CD14-positive monocyte (primary cell): ENCODE measurements around the gene DYNC1I1. TPM values are rescaled to one million over a fixed set of nuclear protein-coding genes. Genes with fewer than 3 reads are reported as not detected.

Experiments
- DNase-seq, 3 donors: peaks; one replicate each; pipeline ENCODE4 v3.0.0-alpha.2; 2011 to 2022
- H2AFZ ChIP-seq: 2 replicates; pipeline ENCODE4 v1.6.0; 2012; ENCODE audit warnings: mild to moderate bottlenecking, low read depth, low read length, inconsistent platforms; ENCODE audit not compliant: insufficient read depth, poor library complexity, severe bottlenecking
- H3K27ac ChIP-seq, 2 donors: 1 replicate in 1 of 2; 2 replicates in 1 of 2; pipeline ENCODE4 v1.5.1; 2012 to 2013; ENCODE audit warnings: low read length in 2 of 2, control low read depth in 1 of 2, inconsistent platforms in 1 of 2, low read depth in 1 of 2, mild to moderate bottlenecking in 1 of 2
- H3K27me3 ChIP-seq, 2 donors: one replicate each; pipeline versions ENCODE4 v1.6.0 to v1.6.1; 2011 to 2013; ENCODE audit warnings: low read length in 2 of 2; ENCODE audit not compliant: control insufficient read depth in 2 of 2, insufficient read depth in 2 of 2
- H3K36me3 ChIP-seq, 2 donors: replicated peaks in 1 of 2; 1 replicate in 1 of 2; 2 replicates in 1 of 2; pipeline versions ENCODE4 v1.5.1 to v1.6.1; 2012 to 2013; ENCODE audit warnings: low read length in 2 of 2, control low read depth in 1 of 2, inconsistent platforms in 1 of 2, mild to moderate bottlenecking in 1 of 2; ENCODE audit not compliant: insufficient read depth in 2 of 2, control insufficient read depth in 1 of 2
- H3K4me1 ChIP-seq, 2 donors: 1 replicate in 1 of 2; 2 replicates in 1 of 2; pipeline versions ENCODE4 v1.5.1 to v1.6.1; 2012 to 2013; ENCODE audit warnings: low read length in 2 of 2, control low read depth in 1 of 2, inconsistent platforms in 1 of 2, mild to moderate bottlenecking in 1 of 2, moderate library complexity in 1 of 2; ENCODE audit not compliant: insufficient read depth in 2 of 2, control insufficient read depth in 1 of 2
- H3K4me2 ChIP-seq: replicated peaks from 2 replicates; pipeline ENCODE3; 2012; ENCODE audit warnings: low read length, moderate library complexity, mild to moderate bottlenecking; ENCODE audit not compliant: poor library complexity, severe bottlenecking; ENCODE audit errors: extremely low read depth
- H3K4me3 ChIP-seq, 3 experiments: fragments of 200-600 bp in 1 of 3; sonication (generic) in 1 of 3; replicated peaks in 1 of 3; 1 replicate in 2 of 3; 2 replicates in 1 of 3; pipeline ENCODE4 v1.5.1; 2011 to 2013; ENCODE audit warnings: low read length in 3 of 3, mild to moderate bottlenecking in 3 of 3, control low read depth in 2 of 3, low read depth in 2 of 3, inconsistent platforms in 1 of 3, moderate library complexity in 1 of 3
- H3K79me2 ChIP-seq: 2 replicates; pipeline ENCODE4 v1.6.0; 2012; ENCODE audit warnings: mild to moderate bottlenecking, control low read depth, inconsistent platforms, low read length, moderate library complexity; ENCODE audit not compliant: insufficient read depth
- H3K9ac ChIP-seq: 2 replicates; pipeline ENCODE4 v1.6.0; 2017; ENCODE audit warnings: low read length, mild to moderate bottlenecking; ENCODE audit not compliant: insufficient read depth, poor library complexity, severe bottlenecking
- H3K9me3 ChIP-seq, 2 donors: replicated peaks in 1 of 2; 1 replicate in 1 of 2; 2 replicates in 1 of 2; pipeline versions ENCODE4 v1.5.1 to v1.6.1; 2012 to 2013; ENCODE audit warnings: low read length in 2 of 2, control low read depth in 1 of 2; ENCODE audit not compliant: control insufficient read depth in 1 of 2, insufficient read depth in 1 of 2
- H4K20me1 ChIP-seq: 2 replicates; pipeline ENCODE4 v1.6.0; 2012; ENCODE audit warnings: mild to moderate bottlenecking, low read length, control low read depth, moderate library complexity; ENCODE audit not compliant: insufficient read depth
- H3K27ac Mint-ChIP-seq, 7 donors: one replicate each; pipeline ENCODE4 v1.8.0; 2020; ENCODE audit warnings: mild to moderate bottlenecking in 7 of 7, mixed read lengths in 7 of 7, moderate library complexity in 6 of 7, inconsistent platforms in 2 of 7
- H3K27me3 Mint-ChIP-seq, 3 donors: one replicate each; pipeline ENCODE4 v1.8.0; 2021 to 2022; ENCODE audit warnings: low read depth in 3 of 3, mild to moderate bottlenecking in 3 of 3, mixed read lengths in 3 of 3, moderate library complexity in 3 of 3, inconsistent platforms in 1 of 3
- H3K36me3 Mint-ChIP-seq, 2 donors: one replicate each; pipeline ENCODE4 v1.8.0; 2020; ENCODE audit warnings: mixed read lengths in 2 of 2, inconsistent platforms in 1 of 2, mild to moderate bottlenecking in 1 of 2
- H3K4me1 Mint-ChIP-seq: one replicate; pipeline ENCODE4 v1.8.0; 2020; ENCODE audit warnings: mild to moderate bottlenecking, mixed read lengths
- H3K4me3 Mint-ChIP-seq, 2 donors: one replicate each; pipeline ENCODE4 v1.8.0; 2020; ENCODE audit warnings: mild to moderate bottlenecking in 2 of 2, mixed read lengths in 2 of 2, moderate library complexity in 1 of 2
- H3K9me3 Mint-ChIP-seq, 7 donors: one replicate each; pipeline ENCODE4 v1.8.0; 2020 to 2022; ENCODE audit warnings: mixed read lengths in 7 of 7, mild to moderate bottlenecking in 6 of 7, moderate library complexity in 6 of 7, inconsistent platforms in 2 of 7
- CTCF ChIP-seq: fragments of 200-600 bp; IDR thresholded peaks from one replicate; pipeline ENCODE4 v1.8.0; 2022; ENCODE audit warnings: antibody characterized with exemption, mild to moderate bottlenecking
- WGBS: methylation state at CpG from one replicate; pipeline ENCODE4 v1.1.5; 2013; ENCODE audit warnings: missing lambda C conversion rate; ENCODE audit not compliant: insufficient coverage; 5-methylcytosine and 5-hydroxymethylcytosine counted together
- intact Hi-C, 2 donors: fragments of 100-400 bp; cut with micrococcal nuclease; formaldehyde crosslinking; loops; one replicate each; pipeline versions ENCODE4 v1.15.0 to v1.15.1; 2023
- polyA plus RNA-seq, 3 donors: library from polyadenylated mRNA; depleted of rRNA in 1 of 3; unstranded in 2 of 3; stranded (reverse) in 1 of 3; fragments of 300-500 nt in 2 of 3; fragments of >200 nt in 1 of 3; fragmentation: Illumina TruSeq in 2 of 3; gene quantifications; 1 replicate in 2 of 3; 2 replicates in 1 of 3; pipeline ENCODE4 v1.2.3, GENCODE V29; 2012 to 2021

Gene DYNC1I1
- polyA plus RNA-seq, 3 donors: not detected

DNA sequence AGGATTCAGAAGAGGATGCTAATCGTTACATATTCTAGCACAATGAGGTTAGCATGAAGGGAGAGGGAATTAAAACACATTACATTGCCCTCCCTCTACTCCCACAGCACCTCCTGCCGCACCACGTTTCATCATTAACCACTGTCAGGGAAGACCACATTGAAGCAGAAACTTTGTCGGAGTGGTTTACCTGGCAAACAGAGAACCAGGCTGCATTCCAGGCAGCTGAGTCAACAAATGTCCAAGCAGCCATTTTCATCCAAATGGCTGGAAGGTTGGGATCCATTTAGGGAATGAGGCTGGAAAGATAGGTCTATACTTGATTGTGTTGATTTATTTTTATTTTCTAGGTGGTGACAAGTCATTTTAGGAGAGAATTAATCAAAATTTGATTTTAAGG, 273.6 kb downstream of the DYNC1I1 start:
- no peak for TF ChIP-seq CTCF
- no peak overlapping the region for H3K9ac ChIP-seq
- H3K4me2 ChIP-seq: no peak overlapping the region
- peaks cover 0 to 5% (median 3%) of the 10 kb centered on the region in 3 donors for H3K27me3 Mint-ChIP-seq
- no peaks in the 10 kb centered on the region for H4K20me1 ChIP-seq
- no peaks in the 10 kb centered on the region for H3K9me3 Mint-ChIP-seq
- H3K4me3 ChIP-seq: no peak overlapping the region
- no peak overlapping the region for H3K4me3 Mint-ChIP-seq
- H3K79me2 ChIP-seq: no peaks in the 10 kb centered on the region
- no peak overlapping the region for H3K27ac ChIP-seq
- no peaks in the 10 kb centered on the region for H3K4me1 ChIP-seq
- no peaks in the 10 kb centered on the region for H3K36me3 ChIP-seq
- H3K27me3 ChIP-seq: no peaks in the 10 kb centered on the region
- no CpG with 5 or more reads among the region's 4 CpGs for WGBS
- H3K9me3 ChIP-seq: no peaks in the 10 kb centered on the region
- H3K36me3 Mint-ChIP-seq: no peaks in the 10 kb centered on the region
- no peak overlapping the region for H3K27ac Mint-ChIP-seq
- intact Hi-C loops: no loop called here
- H2AFZ ChIP-seq: no peak overlapping the region
- DNase-seq: no peak
- H3K4me1 Mint-ChIP-seq: no peaks in the 10 kb centered on the region

DNA sequence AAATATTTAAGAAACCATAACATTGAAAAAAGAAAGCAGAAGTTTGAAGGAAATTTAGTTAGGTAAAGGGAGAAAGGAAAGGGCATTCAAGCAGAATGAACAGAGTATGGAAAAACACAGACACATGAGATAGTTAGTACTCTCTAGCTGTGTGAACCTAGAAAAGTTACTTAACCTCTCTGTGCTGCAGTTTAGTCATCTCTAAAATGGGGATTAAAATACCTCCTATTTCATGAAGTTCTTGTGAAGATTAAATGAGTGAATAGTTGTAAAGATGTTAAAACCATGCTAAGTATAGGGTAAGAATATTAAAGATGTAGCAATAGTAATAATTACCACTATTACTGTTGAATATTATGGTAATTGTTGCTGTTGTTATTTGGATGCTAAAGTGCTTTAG, 279.9 kb downstream of the DYNC1I1 start:
- Histone ChIP-seq H3K36me3 (no peaks in the 10 kb centered on the region), H3K4me1 (no peaks in the 10 kb centered on the region), H3K9me3 (no peaks in the 10 kb centered on the region), H3K4me3 (no peak overlapping the region), H3K79me2 (no peaks in the 10 kb centered on the region), H3K4me2 (no peak overlapping the region), H3K9ac (no peak overlapping the region), H4K20me1 (no peaks in the 10 kb centered on the region), H3K27ac (no peak overlapping the region), H2AFZ (no peak overlapping the region), H3K27me3 (no peaks in the 10 kb centered on the region)
- Mint-ChIP-seq H3K4me1 (no peaks in the 10 kb centered on the region), H3K4me3 (no peak overlapping the region), H3K36me3 (no peaks in the 10 kb centered on the region), H3K9me3 (no peaks in the 10 kb centered on the region), H3K27me3 (peaks cover 0 to 5% (median 0%) of the 10 kb centered on the region in 3 donors), H3K27ac (no peak overlapping the region)
- intact Hi-C loops: no loop called here
- TF ChIP-seq CTCF: no peak
- no peak for DNase-seq
